ENCODE results near the gene COX8A.
"Not testable (repeated sequence)": the region's sequence is repeated elsewhere in the genome, so short reads cannot be mapped to it uniquely, and the experiment has no call there.

COX8A gene

GRCh38 chr11:63974259-63975143 lies at the start of gene COX8A:
TSS of gene COX8A (plus strand) at chr11:63974620. CDS start at chr11:63974681, 61 bp downstream.
- peak; percentile 78 to 86 (median 84) for DNase-seq

GRCh38 chr11:63929616-63930015 lies 44.8 kb upstream of the COX8A start:
- no peak for DNase-seq

GRCh38 chr11:63931045-63931444 lies 43.4 kb upstream of the COX8A start:
- no peak for DNase-seq

- DNase-seq, result no peak
These were observed 42.5 kb upstream of the COX8A start for GRCh38 chr11:63931876-63932275.

GRCh38 chr11:63933459-63933858 lies 41.0 kb upstream of the COX8A start:
- DNase-seq, result no peak

GRCh38 chr11:63937713-63938478 lies 36.5 kb upstream of the COX8A start:
- no peak for DNase-seq

- peak; percentile 76 to 87 (median 84) for DNase-seq
These were observed 35.7 kb upstream of the COX8A start, which contains the start of gene NAA40 for GRCh38 chr11:63938479-63939396. TSS of gene NAA40 (plus strand) at chr11:63939002. CDS start at chr11:63939097, 95 bp downstream.

GRCh38 chr11:63939397-63939891 lies 35.0 kb upstream of the COX8A start:
- no peak for DNase-seq

- DNase-seq, result no peak
These were observed 33.6 kb upstream of the COX8A start for GRCh38 chr11:63940786-63941185.

- no peak for DNase-seq
These were observed 32.5 kb upstream of the COX8A start for GRCh38 chr11:63941901-63942300.

- no peak for DNase-seq
These were observed 31.6 kb upstream of the COX8A start for GRCh38 chr11:63942803-63943202.

GRCh38 chr11:63944987-63945386 lies 29.4 kb upstream of the COX8A start:
- no peak for DNase-seq

- DNase-seq, result peak in 1 of 4 experiments; percentile 6
These were observed 28.8 kb upstream of the COX8A start for GRCh38 chr11:63945477-63946163.

- DNase-seq, result no peak
These were observed 22.5 kb upstream of the COX8A start for GRCh38 chr11:63951779-63952536.

GRCh38 chr11:63952570-63952969 lies 21.9 kb upstream of the COX8A start:
- DNase-seq, result no peak

- DNase-seq, result no peak
These were observed 16.4 kb upstream of the COX8A start for GRCh38 chr11:63958008-63958407.

- no peak for DNase-seq
These were observed 12.6 kb upstream of the COX8A start for GRCh38 chr11:63961608-63962412.

- DNase-seq, result not testable (repeated sequence)
These were observed 10.5 kb upstream of the COX8A start for GRCh38 chr11:63963895-63964294.

- DNase-seq, result no peak
These were observed 8.0 kb upstream of the COX8A start for GRCh38 chr11:63966444-63966843.

GRCh38 chr11:63969461-63969860 lies 5.0 kb upstream of the COX8A start:
- DNase-seq, result no peak

All from activated CD4-positive, CD25-positive, alpha-beta regulatory T cell (primary cell).